HG03442 (cell line): ENCODE data around the gene SLC7A6.

Experiments
- ATAC-seq: cut with Tn5 transposase; IDR thresholded peaks from one replicate; pipeline ENCODE4 v1.9.1; 2021; ENCODE audit warnings: mild to moderate bottlenecking, moderate library complexity; ENCODE audit not compliant: unreplicated experiment

SLC7A6 gene

DNA sequence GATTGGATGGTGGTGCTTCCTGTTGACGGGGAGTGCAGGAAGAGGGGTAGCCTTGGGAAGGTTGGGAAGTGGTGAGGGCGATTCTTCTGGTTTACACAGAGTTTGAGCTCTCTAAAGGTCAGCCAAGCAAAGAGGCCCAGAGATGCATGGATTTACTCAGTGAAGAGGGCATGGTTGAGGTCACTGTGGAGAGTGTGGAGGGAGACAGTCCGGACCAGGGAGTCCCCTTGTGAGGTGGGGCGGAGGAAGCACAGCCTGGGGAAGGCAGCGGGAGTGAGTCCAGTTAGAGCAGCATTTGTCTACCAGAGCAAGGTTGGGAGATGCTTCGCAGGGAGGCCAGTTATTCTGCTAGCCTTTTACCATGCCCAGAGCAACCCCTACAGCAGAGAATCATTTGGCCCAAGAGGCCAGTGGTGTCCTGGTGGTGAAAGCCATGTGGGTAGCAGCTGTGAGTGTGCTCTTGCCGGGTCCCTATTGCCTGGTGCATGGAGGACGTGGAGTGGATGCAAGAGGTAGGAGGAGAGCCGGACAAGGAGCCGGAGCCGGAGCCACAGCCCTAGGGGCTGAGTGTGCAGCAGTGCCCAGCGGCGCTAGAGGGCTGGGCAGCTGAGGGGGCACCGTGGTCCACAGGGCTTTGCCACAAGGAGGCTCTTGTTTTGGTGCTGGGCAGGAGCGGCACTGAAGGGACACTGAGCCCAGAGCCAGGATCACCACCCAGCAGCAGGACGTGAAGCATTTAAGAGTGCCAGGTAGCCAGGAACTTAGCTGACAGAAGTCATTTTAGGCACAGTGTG is 74.2 kb downstream of the SLC7A6 start:
- ATAC-seq: no peak

- no peak for ATAC-seq
Measured at GRCh38 chr16:68339214-68339613, 74.9 kb downstream of the SLC7A6 start.

DNA sequence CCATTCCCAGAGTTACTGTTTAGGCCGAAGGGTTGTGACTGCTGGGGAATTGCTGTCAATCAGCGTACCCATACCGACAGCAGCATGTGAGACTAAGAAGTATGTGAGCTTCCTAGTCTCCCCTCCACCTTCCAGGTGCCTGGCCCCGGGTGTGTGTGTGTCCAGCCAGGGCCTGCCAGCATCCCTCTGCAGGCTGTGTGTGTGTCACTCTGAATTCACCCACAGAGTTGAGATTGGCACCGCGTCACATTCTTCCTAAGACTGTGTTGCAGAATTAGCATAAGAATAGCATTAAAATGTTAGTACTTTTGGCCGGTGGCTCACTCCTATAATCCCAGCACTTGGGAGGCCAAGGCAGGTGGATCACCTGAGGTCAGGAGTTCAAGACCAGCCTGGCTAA is 78.3 kb downstream of the SLC7A6 start:
- no peak for ATAC-seq

- ATAC-seq: no peak
Measured at GRCh38 chr16:68343137-68343536, 78.8 kb downstream of the SLC7A6 start.

DNA sequence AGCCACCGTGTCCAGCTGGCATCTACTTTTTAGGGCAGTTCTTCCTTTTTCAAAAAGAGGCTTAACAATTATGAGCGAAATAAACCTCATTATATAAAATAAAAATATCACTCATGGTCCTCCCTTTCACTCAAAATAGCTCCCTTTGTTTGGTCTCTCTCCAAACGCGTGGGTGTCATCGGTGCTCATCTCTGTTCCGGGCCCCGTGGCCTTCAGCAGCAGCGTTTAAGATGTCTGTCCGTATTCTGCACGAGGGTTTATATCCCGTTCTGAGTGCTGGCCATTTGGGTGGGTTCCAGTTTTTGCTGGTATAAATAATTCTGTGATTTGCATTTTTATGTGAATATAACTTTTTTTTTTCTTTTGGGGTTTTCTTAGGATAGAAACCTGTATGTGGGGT is 79.9 kb downstream of the SLC7A6 start:
- ATAC-seq: no peak

- ATAC-seq: no peak
Measured at GRCh38 chr16:68345351-68345810, 81.1 kb downstream of the SLC7A6 start.

GRCh38 chr16:68345958-68346635 is 81.8 kb downstream of the SLC7A6 start:
- no peak for ATAC-seq

- no peak for ATAC-seq
Measured at GRCh38 chr16:68346892-68347480, 82.7 kb downstream of the SLC7A6 start.

GRCh38 chr16:68347605-68348004 is 83.3 kb downstream of the SLC7A6 start:
- ATAC-seq: no peak

DNA sequence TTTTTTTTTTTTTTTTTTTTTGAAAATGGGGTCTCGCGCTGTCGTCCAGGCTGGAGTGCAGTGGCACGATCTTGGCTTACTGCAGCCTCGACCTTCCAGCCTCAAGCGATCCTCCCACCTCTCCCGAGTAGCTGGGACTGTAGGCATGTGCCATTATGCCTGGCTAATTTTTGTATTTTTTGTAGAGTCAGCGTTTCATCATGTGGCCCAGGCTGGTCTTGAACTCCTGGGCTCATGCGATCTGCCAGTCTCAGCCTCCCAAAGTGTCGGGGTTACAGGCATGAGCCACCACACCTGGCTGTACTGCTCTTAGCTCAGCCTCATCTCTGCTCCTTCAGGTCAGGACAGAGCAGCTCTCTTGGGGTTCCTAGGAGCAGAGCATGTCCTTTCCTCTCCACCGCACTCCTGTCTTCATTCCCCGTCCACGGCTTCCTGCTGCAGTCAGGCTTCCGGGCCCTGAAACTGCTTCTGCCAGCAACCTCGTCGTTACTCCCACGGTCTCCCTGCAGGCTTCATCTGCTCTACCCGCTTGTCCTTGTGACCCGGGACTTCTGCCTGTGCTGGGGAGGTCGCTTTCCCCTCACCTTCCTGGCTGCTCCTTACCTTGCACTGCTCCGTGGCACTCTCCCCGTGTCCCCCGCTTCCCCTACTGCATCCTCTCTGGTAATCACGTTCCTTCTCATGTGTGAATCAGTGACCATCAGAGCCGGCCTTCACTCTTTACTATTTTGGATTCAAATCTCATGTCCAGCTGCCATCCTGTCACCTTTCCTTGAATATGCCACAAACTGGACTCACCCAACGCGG is 84.5 kb downstream of the SLC7A6 start:
- ATAC-seq: no peak

DNA sequence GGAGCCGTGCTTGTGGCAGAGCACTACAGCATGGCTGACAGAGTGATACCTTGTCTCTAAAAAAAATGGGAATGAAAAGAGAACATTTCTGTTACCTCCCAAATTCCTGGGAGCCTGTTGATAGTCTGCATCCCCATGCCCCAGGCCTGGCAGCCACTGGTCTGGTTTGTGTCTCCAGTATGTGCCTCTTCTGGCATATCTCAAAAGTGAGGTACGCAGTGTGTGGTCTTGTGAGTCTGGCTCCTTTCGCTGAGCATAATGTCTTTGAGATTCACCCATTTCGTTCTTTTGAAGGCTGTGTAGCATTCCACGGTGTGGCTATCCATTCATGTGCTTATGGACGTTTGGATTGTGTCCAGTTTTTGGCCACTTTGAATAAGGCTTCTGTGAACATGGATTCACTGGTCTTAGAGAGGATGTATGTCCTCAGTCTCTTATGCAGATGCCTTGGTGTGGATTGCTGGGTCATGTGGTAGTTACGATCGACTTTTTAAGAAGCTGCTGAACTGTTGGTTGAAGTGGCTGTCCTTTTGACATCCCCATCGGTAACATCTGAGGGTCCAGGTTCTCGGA is 85.6 kb downstream of the SLC7A6 start:
- no peak for ATAC-seq

- ATAC-seq: no peak
Measured at GRCh38 chr16:68350813-68351350, 86.6 kb downstream of the SLC7A6 start.
